Measurements from ENCODE around the gene LRCH1.

The LRCH1 gene

GRCh38 chr13:46668302-46668720, 115.3 kb downstream of the LRCH1 start:
- DNase-seq = peak; percentile 64

- no peak for DNase-seq
Observed at GRCh38 chr13:46668931-46669525, 116.1 kb downstream of the LRCH1 start.

- DNase-seq = no peak
Observed at GRCh38 chr13:46672338-46673090, 119.5 kb downstream of the LRCH1 start.

GRCh38 chr13:46675016-46675415, 122.0 kb downstream of the LRCH1 start:
- DNase-seq = no peak

GRCh38 chr13:46676378-46676725, 123.4 kb downstream of the LRCH1 start:
- DNase-seq = no peak

GRCh38 chr13:46679369-46680120, 126.6 kb downstream of the LRCH1 start:
- DNase-seq = peak; percentile 52

- no peak for DNase-seq
Observed at GRCh38 chr13:46682015-46682414, 129.0 kb downstream of the LRCH1 start.

GRCh38 chr13:46682707-46683106, 129.7 kb downstream of the LRCH1 start:
- DNase-seq = no peak

GRCh38 chr13:46683676-46684260, 130.8 kb downstream of the LRCH1 start:
- DNase-seq = no peak

- DNase-seq = no peak
Observed at GRCh38 chr13:46684287-46685001, 131.5 kb downstream of the LRCH1 start.

- no peak for DNase-seq
Observed at GRCh38 chr13:46685006-46685730, 132.2 kb downstream of the LRCH1 start.

- no peak for DNase-seq
Observed at GRCh38 chr13:46686171-46686570, 133.2 kb downstream of the LRCH1 start.

- DNase-seq = no peak
Observed at GRCh38 chr13:46687810-46688209, 134.8 kb downstream of the LRCH1 start.

GRCh38 chr13:46688306-46688705, 135.3 kb downstream of the LRCH1 start:
- DNase-seq = no peak

GRCh38 chr13:46698014-46698413, 145.0 kb downstream of the LRCH1 start:
- no peak for DNase-seq

GRCh38 chr13:46698910-46699460, 146.0 kb downstream of the LRCH1 start:
- no peak for DNase-seq

- DNase-seq = no peak
Observed at GRCh38 chr13:46712524-46712923, 159.6 kb downstream of the LRCH1 start.

- DNase-seq = no peak
Observed at GRCh38 chr13:46715363-46715762, 162.4 kb downstream of the LRCH1 start.

GRCh38 chr13:46716821-46717220, 163.9 kb downstream of the LRCH1 start:
- no peak for DNase-seq

GRCh38 chr13:46717275-46717674, 164.3 kb downstream of the LRCH1 start:
- DNase-seq = no peak

GRCh38 chr13:46717856-46718255, 164.9 kb downstream of the LRCH1 start:
- DNase-seq = no peak

- DNase-seq = no peak
Observed at GRCh38 chr13:46720189-46720588, 167.2 kb downstream of the LRCH1 start.

Measured in amniotic stem cell (primary cell).